Measurements from ENCODE around the gene IL1RAPL1.
"Not testable (repeated sequence)": the region's sequence is repeated elsewhere in the genome, so short reads cannot be mapped to it uniquely, and the experiment has no call there.

Gene IL1RAPL1

DNA sequence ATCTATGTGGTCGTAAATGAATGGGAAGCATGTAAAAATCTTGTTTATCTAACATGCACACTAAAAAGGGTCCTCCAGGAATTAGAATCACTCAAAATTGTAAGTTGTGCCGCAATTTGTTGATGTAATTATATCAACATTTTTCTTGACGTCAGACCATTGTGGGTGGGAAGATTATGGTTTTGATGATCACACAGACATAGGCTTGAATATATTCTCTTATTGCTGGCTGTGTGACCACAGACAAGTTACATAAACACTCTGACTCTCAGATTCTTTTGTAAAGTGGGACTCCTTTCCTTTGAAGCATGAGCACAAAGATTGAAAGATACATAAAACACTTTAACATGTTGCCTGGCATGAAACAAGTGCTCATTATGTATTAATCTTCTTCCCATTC is 51.5 kb downstream of the IL1RAPL1 start:
- no peak for DNase-seq

DNA sequence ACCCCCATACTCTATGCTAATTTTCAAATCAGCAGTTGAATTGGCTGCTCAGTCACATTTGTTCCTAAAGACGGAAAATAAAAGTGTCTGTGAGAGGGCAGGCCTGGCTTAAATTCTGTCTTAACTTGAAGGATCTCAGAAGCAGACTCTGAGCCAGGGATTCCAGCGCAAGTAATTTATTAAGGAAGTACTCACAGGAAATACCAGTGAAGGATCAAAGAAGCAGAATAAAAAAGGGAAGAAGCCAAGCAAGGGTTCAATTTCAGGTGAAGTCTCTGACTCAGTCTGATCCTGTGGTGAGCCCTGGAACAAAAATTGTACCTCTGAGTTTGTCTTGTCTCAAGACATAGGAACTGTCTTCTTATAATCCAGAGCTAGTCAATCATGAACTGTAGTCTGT is 52.2 kb downstream of the IL1RAPL1 start:
- no peak for DNase-seq

DNA sequence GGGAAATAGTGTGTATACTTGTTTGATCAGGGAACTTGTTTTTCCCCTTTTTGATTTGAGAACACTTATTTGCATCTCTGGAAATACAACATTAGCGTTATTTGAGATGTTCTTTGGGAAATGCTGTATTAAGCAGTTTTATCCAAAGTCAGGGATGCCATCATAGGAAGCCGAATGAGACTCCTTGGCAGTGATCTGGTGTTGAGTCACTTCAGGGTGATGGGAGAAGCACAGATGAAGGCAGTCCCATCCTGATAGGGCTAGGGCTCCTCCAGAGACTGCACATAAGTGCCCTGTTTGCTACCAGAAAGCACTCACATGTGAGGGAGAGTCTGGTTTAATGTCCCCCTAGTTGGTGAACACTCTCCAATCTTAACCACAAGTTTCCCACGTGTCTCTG is 62.3 kb downstream of the IL1RAPL1 start:
- DNase-seq, result no peak

DNA sequence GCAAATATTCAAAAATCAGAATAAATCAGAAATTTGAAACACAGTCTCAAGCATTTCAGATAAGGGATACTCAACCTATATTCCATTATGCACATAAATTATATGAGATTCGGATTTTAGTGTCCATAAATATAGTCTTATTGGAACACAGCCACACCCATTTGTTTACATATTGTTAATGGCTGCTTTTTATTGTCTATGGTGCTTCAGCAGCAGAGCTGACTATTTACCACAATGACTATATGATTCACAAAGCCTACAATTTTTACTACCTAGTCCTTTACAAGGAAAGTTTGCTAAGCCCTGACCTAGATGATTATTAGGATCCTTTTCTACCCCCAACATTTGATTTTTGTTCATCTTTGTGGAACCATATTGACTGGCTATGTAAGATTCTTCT is 63.9 kb downstream of the IL1RAPL1 start:
- no peak for DNase-seq

DNA sequence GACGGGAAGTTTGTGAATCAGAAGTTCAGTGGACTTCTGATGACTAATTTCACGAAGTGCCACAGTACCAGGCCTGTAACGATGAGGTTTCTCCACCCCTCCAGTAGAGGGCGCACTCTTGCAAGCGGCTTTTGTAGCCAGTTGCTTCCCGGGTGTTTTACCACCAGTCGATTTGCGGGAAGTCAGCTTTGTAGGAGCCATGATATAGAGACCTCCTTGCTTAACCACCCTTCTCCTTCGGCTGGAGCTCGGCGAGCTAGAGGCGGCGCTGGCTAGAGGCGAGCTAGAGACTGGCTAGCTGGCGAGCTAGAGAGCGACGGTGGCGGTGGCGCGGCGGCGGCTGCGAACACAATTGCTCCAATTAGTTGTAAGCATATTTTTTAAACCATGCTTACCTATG is 72.0 kb downstream of the IL1RAPL1 start:
- no peak for DNase-seq

DNA sequence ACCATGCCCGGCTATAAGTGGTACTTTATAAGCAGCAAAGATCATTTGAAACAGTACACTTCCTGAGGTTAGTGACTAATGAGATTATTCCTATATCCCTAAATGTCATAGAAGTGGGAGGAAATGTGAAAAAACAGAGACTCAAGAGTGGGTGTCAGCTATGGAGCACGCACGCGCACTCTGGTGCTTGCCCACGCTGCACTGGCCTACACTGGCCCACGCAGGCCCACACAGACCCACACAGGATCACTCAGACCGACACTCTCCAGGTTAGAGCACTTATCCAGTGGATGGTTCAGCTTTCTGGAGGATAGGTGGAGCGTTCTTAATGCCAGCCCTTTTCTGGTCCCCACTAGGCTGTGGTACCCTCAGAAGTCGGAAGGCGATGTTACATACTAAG is 78.5 kb downstream of the IL1RAPL1 start:
- no peak for DNase-seq

DNA sequence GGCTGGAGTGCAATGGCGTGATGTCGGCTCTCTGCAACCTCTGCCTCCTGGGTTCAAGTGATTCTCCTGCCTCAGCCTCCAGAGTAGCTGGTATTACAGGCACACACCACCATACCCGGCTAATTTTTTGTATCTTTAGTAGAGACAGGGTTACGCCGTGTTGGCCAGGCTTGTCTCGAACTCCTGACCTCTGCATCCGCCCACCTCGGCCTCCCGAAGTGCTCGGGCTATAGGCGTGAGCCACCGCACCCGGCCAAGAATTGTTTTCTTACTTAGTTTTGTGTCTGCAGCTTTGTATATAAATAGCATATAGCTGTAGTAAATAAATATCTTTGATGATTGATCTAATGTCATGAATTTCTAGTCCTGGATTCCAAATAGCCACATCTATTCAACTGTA is 81.1 kb downstream of the IL1RAPL1 start:
- no peak for DNase-seq

DNA sequence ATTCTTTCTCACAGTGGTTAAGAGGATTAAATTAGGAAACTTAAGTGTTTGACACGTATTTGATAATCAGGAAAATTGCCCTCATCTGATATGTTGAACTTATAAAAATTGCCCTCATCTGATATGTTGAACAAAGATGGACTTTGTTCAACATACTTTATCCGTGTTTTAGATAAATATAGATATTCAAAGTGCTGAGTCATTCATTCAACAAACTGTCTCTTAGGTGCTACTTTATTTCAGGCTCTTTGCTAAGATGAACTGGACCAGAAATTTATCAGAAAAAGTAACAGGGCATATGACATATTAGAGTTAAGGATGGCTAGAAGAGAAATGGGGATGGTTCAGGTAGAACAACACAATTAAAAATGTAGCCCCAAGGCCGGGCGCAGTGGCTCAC is 81.7 kb downstream of the IL1RAPL1 start:
- DNase-seq, result no peak

DNA sequence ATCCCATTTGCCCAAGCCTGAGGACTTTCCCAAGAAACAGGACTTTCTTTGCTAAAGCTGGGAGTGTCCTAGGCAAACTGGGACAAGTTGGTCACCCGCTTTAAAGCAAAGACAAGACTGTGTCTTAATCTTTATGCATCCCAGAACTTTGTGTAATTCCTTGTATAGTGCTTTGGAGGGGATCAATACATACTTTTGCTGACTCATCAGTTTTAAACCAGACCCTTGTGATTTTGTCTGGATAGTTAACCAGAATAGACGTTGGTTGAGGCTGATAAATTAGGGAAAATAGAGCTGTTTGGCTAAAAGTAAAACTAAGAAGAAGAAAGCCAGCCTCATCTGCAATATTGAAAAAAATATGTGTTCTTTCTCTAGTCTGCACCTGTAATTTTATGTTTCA is 82.8 kb downstream of the IL1RAPL1 start:
- DNase-seq, result no peak

DNA sequence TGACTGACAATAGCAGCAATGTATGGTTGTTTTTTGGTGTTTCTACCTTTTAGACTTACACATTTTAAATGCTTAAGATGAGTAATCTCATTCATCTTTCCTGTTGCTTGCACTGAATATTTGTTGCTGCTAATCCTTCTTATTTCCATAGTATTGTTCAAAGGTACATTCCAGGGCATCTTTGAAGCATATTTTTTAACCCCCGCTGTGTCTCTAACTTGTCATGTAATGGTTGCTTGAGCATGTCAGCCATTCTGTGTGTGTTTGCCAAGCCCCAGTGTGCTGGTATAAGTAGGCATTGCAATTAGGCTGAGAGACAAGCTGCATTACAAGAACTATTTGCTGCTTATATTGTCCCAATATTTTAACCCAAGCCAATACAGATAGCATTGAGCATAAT is 87.9 kb downstream of the IL1RAPL1 start:
- no peak for DNase-seq

DNA sequence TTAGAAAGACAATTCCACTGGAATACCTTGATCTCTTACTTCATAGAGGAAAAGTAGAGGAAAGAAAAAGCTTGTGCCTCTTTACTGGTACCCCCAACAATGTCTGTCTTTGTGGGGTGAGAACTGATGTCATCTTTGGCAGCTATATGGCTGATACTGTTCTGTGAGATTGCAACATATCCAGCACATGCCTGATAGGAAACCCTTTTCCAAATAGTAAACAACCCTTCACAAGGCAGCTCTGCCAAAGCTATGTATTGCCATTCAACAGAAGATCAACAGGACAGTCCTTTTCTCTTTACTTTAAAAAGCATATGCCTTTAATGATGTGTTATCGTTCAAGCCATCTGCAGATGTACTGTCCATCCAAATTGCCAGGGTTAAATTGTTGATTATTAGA is 105.9 kb downstream of the IL1RAPL1 start:
- no peak for DNase-seq

DNA sequence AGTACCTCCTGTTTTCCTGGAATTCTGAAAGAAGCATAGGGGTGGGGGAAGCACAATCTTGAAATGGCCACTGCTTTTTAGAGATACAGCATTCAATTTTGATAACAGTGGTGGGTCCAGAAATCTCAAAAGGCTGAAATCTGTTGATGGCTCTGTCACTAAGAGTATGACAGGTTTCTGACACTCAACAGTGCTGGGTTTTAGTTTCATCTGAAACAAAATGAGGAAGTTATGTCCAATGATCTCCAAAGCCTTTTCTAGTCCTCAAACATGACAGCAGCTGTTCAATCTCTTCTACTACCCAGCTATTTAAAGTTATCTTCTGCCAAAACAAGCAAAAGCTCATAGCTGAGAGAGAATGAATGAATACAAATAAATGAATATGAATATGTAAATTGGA is 110.5 kb downstream of the IL1RAPL1 start:
- no peak for DNase-seq

DNA sequence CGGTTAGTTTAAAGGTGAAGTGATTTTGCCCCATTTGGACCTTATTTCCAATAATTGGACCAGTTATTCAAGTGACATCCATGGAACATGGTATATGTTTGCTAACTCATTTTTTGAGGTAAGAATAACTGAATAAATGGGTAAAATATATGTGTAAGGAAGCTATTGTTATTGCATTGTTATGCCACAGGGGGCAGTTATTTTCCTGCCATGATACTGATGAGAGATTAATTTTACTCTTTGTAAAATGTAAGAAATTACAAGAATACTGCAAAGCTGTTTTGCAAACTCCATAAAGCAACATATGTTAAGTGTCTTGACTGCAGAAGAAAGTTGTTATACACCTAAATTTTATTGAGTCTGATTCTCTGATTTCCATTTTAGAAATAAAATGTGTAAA is 114.0 kb downstream of the IL1RAPL1 start:
- no peak for DNase-seq

DNA sequence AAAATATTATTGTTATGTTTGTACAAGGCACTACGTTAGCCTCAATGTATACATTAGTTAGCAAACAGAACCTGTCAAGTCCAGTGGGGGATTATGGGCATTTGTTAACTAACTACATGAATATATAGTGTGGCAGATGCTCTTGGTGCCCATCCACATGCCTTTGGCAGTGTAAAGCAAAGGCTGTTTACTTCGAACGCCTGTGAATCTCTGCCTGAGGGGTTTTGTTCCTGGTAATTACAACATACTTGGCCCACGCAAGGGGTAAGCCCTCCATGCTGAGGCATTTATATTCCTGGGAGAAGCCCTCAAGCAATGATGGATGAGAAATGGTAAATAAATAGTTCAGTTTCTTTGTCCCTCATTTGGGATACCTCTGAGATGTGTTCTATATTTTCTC is 119.7 kb downstream of the IL1RAPL1 start:
- no peak for DNase-seq

DNA sequence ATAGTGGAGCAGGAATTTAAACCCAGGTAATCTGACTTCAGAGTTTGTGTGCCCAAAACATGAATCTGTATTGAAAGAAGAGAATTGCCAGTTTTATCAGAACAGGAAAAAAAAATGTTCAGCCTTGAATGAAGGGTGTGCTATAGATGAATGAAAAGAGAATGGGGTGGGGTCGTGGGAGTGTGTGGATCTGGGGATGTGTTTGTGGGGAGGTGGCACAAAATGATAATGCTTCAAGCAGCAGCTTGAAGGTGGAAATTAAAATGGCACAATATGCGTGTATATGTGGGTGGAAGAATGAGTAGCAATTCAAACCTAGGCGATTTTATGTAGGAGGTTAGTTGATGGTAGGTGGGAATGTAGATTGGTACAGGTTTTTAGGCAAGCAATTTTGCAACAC is 122.2 kb downstream of the IL1RAPL1 start:
- no peak for DNase-seq

DNA sequence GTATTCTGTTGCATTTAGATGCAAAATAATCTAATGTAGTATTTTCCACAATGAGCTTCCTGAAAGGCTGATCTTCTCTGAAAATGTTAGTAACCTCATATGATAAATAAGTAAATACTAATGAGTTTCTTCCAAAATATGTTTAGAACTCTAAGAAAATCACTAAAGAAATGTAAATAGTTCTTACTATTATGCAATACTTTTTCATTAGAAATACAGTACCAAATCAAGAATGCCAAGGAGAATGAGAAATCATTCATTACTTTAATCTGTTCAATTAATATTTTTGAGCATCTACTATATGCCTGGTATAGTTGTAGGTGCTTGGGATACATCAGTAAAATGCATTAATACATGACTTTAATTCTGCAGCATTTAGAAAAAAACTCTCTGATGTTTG is 130.6 kb downstream of the IL1RAPL1 start:
- DNase-seq, result no peak

DNA sequence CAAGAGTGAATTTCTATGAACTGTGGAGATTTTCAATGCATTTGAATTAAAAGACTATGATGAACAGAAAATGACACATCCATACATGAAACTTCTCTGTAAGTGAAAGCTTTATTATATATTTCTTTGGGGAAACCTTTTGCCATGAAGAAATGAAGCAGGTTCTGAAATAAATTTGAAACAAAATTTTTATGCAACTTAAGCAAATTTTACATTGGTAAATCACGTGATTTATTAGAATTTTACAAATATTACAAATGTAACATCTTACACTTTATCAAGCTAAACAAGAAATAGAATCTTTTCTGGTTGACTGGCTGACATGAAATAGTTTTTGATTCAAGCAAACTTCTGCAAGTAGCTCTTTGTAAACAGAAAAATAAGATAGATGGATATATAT is 131.2 kb downstream of the IL1RAPL1 start:
- DNase-seq, result no peak

DNA sequence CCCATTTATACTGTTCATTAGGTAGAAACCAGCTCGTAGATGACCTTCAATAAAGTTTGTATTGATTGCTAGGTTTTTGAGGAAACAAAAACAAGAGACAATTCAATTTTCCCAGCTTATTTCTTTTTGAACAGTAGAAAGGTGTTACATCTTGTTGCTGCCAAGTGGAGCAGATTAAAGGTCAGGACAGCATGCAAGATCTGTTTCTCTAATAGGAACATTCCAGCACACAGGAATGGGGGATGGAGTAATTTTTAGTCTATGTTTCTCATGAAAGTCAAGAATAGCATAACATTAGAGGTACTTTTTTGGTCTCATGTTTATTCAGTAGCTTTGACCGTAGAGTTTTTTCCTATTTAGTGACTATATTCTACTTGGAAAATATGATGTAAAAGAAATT is 132.4 kb downstream of the IL1RAPL1 start:
- no peak for DNase-seq

DNA sequence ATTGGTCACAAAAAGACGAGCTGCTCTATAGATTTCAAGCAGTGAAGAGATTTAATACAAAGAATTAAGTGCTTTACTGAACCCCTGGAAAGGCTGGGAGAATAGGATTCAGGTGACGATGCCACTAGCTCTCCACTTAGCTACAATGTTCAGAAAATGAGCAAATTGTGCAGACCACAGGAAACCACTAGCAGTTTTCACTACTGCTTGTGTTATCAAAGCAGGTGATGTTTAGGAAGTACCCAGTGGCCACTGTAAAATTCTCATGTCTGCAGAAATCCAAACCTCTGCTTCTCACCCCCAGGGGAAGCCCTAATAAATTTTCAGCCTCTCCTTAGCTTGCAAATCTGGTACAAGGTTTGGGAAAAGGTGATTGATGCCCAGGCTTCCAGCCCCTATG is 165.1 kb downstream of the IL1RAPL1 start:
- DNase-seq, result no peak

DNA sequence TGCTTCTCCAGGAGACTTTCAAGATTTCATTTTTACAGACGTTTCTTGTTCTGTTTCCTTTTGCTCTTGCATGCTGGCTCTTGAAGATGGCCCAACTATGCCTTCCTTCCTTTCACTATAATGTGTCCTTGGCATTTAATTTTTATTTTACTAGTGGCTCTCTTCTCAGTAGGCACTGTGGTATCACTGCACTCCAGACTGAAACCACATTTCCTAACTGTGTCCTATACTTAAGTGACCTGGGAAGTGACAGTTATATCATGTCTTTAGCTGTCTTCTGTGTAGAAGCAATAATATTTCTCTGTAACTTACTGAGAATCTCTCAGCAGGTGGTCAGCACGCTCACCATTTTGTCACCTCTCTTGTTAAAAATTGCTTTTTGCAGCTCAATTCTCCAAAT is 168.9 kb downstream of the IL1RAPL1 start:
- no peak for DNase-seq

DNA sequence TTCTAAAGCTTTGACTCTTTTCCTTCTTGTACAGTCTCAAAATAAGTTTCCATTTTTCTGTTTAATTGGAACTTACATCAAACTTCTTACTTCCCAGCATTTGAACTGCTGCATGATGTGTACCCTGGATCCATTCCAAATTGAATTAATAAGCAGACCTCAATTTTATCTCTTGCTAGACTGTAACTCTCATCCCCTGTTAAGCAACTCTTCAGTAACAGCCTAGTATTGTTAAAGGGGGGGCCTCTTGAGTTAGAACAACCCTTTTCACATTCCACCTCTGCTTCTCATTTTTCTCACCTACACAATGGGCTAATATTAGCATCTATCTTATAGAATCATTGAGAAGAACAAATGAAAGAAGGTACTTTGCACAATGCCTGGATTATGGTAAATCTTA is 169.4 kb downstream of the IL1RAPL1 start:
- no peak for DNase-seq

DNA sequence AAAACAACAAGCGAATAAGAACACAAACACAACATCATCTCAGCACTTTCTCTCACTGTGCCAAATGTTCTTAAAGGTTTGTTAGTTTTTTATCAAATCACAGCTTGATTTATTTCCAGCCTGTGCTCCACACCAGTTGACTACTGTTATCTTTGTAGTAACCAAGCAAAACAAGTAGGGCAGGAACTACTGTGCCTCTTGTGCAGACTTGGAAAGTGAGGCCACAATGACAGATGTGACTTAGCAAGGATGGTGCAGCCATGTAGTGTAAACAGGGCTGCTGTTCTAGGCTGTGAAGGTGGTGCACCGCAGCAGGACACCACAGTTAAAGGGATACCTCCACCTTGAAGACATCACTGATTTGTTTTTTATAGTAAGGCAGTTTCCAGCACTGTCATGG is 170.0 kb downstream of the IL1RAPL1 start:
- DNase-seq, result no peak

DNA sequence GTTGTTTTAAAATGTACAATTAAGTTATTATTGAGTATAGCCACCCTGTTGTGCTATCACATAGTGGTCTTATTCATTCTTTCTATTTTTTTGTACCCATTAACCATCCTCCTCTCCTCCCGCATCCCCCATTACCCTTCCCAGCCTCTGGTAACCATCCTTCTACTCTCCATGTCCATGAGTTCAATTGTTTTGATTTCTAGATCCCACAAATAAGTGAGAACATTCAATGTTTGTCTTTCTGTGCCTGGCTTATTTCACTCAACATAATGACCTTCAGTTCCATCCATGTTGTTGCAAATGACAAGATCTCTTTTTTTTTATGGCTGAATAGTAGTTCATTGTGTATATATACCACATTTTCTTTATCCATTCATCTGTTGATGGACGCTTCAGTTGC is 179.3 kb downstream of the IL1RAPL1 start:
- not testable (repeated sequence) for DNase-seq

DNA sequence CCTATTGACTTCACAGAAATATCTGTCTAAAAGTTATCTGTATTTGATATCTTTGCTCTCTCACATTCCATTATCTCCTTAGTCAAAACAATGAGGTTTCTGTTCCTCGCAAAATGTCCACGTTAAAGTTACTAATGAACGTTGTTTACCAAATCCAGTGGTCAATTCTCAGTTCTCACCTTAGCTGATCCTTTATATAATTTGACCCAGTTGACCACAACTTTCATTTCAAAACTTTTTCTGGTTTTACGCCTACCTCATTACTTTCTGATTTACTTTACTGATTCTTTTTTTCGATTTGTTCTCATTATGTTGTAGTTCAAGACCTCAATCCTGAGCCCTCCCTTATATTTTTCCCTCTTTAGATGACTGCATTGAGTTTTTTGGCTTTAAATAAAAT is 186.6 kb downstream of the IL1RAPL1 start:
- no peak for DNase-seq

DNA sequence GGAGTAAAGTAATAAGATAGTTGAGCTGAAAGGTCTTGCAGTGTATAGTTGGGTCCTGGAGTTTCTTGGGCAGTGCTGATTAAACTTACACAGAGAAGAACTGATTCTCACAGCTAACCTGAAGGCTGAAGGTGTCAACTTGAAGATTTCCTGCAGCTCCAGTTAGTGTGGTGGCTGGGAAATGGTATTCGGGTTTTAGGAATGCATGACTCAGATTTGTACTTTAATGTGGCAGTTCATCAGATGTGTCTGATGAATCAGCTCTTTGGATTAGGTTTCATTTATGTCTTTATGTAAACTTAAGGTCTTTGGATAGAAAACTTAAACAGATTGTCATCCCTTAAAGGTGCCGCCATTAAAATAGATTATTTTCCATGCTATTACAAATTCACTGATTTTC is 200.0 kb downstream of the IL1RAPL1 start:
- no peak for DNase-seq

DNA sequence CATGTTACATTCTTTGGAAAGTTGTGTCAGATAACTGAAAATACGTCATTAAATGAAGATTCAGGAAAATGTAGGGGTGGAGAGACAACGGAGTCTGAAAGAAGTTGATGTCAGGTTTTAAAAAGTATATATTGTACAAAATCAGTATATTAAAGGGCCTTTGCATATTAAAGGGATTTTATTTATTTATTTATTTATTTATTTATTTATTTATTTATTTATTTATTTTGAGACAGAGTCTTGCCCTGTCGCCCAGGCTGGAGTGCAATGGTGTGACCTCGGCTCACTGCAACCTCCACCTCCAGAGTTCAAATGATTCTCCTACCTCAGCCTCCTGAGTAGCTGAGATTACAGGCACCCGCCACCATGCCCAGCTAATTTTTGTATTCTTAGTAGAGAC is 213.4 kb downstream of the IL1RAPL1 start:
- not testable (repeated sequence) for DNase-seq

Measured in NCI-H1436 treated with DMSO at 0.1 percent for 48 hours (cell line).